Activated CD4-positive, CD25-positive, alpha-beta regulatory T cell treated with anti-CD3 and anti-CD28 coated beads, Interleukin-2, amount 50 U/mL, for 16 hours (primary cell): Measurements from ENCODE around the gene USP12.

ENCODE experiments used
- DNase-seq: peaks from one replicate; pipeline ENCODE4 v3.0.0-alpha.2; 2020; ENCODE audit warnings: low read depth, low spot score

The USP12 gene

GRCh38 chr13:27037171-27037570, 134.4 kb downstream of the USP12 start:
- no peak for DNase-seq

DNA sequence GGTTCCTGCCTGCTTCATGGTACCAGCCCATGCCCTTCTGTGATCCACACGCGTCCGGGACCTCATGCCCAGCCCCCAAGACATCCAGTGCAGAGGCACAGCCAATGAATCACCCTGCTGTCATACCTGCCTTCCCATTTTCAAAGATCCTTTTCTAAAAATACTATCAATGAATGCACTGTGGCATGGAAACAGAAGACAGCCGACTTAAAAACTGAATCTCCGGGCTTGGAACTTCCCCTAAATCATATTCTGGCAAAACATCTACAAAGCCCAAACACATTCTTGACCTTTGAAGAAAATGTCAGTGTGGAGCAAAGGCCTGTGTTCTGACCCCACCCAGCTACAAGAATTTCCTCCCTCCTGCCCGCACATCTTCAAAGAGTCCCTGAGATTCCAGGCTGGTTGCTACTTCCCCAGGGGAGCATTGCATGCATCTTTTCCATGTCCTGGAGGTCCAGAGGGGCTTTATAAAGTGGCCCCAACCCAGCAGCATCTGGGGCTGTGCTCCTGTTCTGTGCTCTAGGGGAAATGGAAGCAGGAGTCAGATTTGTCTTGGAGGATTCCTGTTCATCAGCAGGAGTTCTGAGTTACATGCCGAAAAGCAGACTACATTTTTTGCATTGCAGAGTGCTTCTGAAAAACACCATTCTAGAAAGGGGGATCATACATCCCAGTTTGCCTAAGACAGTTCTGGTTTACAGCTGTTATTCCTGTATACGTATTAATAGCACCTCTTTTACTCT, 135.2 kb downstream of the USP12 start:
- no peak for DNase-seq

DNA sequence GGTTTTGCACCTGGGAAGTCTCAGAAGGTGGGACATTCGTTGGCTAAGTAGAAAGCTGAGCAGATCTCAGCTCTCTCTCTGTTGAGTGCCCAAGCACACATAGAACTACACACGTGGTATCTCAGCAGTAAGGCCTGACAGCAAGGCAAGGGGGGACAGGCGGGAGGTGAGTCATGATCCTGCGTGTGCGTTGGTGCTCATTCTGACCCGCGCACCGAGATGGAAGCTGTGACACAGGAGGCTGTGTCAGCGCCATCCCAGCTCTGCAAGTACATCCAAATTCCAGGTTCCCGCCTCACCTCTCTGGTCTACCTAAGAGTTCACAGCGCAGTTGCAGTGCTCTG, 135.7 kb downstream of the USP12 start:
- no peak for DNase-seq

GRCh38 chr13:27034678-27035111, 136.9 kb downstream of the USP12 start:
- no peak for DNase-seq

DNA sequence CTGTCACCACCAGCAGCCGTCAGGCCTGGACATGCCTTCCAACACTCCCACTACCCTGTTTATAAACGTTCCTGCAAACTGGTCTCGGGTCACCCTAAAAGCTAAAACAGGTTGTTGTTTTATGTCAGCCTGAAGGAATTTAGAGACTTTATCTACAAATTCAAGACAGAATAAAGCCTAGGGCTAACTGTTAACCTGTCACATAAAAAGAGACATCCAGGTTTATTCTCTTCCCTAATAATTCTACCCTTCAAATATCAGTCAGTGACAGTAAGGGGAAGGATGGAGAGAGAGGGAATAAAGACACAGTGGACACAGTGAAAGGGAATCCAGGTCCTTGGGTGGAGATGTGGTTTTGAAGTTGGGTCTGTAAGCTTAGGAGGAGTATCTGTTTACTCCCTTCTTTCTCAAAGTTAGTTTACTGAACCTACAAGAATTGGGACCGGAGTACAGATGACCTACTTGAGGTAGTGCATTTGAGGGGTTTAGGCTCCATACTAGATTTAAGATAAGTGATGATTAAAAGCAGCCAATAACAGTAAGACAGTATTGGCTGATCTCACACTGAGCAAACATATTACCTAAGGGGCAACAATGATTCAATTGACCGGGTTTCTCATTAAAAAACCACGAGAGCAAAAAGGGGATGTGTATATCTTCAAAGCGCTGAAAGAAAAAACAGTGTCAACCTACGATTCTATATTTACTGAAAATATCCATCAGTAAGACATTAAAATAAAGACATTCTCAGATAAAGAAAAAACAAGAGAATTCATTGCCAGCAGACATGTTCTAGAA, 142.7 kb downstream of the USP12 start:
- DNase-seq: no peak

DNA sequence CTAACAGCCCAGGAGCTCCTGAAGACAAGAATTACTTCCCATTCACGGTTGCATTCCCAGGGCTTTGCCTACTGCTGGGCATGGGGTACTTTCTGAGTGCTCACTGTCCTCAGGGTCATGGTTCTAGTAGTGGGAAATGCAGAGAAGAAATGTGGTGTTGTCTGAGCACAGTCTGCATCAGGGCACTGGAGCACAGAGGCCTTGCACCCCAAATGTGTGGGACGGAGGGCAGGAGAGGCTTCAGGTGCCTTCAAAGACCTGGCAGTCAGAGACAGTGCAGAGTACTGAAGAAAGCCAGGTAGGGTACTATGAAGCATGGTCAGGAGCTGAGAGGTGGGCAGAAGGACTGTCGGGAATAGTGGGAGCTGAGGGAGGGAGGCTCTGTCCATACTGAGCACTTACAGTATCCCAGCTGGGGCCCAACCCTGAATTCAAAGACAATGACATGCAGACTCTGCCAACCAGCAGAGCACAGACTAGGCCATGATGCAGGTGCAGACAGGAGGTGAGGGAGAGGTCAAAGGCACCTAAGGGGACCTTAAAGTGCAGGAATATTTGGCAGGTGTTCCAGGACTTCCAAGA, 144.4 kb downstream of the USP12 start:
- DNase-seq: no peak

GRCh38 chr13:27026396-27026795, 145.2 kb downstream of the USP12 start:
- DNase-seq: no peak

- DNase-seq: no peak
These were observed 146.7 kb downstream of the USP12 start for GRCh38 chr13:27024776-27025492.

DNA sequence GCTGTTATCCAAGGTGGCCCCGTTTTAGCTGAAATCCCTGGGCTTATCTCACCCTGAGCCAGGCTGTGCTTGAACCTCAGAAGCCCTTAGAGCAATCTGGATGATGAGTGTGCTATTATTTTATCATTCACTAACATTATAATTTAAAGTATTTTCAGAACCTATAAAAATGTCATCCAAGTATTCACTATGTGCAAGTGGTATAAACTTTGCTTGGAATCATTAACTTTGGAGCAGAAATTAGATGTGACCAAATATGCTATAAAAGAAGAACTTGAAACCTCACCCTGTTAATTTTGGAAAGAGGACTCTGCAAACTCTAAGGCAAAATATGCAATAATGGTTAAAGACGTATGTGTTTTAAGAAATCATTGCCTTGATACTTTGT, 147.5 kb downstream of the USP12 start:
- no peak for DNase-seq

DNA sequence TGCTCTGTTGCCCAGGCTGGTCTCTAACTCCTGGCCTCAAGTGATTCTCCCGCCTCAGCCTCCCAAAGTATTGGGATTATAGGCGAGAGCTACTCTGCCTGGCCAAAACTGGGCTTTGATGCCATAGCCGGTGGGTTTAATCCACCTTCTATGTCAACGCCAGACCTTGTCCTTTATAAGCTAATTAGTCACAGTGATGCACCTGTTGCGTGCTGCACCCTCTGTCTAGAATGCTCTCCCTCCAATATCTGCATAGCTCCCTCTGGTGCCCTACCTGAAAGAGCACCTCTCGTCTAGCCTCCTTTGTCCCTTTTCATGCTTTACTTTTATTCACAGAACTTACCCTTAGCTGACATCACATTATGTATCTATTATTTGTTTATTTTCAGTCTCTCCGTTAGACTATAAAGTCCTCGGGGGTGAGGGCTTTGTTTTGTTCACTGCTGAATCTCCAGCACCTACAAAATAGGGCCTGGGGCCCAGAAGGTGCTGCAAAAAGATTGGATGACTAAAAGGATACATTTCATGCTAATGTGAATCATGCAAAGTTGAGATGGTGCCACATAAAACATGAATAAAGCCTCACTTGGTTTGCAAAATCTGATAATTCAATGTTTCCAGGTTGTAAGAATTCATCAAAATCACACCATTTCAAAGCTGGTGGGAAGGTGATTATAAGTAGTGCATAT, 148.1 kb downstream of the USP12 start:
- DNase-seq: no peak

DNA sequence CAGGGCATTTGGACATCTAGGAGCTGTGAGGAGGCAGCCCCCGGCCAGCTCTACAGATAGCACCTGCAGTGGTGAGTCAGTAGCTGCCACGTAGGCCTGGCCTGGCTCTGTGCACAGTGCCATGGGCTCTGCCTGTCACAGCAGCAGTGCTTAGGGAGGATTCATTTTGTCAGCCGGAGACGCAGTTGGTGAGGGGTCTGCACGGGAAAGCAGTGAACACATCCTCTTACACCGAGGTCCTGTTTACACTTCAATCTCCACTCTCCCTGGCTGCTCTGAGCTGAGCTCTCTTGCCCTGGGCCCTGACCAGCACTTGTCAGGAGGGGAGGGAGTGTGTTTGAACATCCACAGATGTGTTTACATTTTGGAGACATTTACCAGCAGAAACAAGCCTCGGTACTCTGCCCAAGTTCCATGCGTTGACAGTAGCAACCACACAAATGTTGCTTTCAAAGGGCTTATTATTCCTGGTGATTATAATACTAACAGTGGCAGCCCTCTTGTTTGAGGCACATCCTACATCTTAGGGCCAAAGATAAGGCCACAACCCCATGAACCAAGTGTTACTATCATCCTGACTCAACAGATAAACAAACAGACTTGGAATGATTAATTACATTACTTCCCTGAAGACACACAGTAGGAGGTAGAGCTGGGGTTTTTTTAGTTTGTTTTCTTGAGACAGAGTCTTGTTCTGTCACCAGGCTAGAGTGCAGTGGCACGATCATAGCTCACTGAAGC, 148.9 kb downstream of the USP12 start:
- DNase-seq: no peak

- DNase-seq: no peak
These were observed 151.2 kb downstream of the USP12 start for GRCh38 chr13:27020415-27020814.

DNA sequence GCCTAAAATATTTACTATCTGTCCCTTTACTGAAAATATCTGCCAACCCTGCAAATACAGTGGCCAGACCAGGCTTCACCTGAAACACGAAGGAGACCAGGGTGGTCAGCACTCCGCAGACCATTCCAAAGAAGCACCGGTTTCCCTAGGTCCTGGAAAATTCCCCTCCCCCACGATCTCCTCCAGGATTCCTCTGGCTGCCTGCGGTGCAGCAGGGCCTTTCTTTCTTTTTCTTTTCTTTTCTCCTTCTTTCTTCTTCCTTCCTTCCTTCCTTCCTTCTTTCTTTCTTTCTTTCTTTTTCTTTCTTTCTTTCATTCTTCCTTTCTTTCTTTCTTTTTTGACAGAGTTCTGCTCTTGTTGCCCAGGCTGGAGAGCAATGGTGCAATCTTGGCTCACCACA, 152.7 kb downstream of the USP12 start:
- DNase-seq: no peak

DNA sequence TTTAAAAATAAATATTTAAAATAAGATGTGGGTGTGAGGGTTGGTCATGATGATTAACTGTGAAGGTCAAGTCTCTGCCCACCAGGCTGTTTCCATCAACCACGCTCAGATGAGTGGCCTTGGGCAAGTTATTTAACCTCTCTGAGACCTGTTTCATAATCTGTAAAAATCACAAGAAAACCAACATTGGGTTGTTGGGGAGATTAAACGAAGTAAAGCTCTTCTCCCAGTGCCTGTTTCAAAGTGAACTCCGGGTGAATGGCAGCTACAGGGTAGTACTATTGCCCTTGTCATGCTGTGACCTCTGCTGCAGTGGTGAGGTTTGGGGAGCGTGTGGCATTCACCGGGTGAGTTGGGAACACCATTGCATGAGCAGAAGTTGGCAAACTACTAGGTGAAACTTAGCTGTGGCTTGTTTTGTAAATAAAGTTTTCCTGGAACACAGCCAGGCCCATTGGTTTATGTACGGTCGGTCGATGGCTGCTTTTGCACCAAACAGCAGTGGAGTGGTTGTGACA, 153.2 kb downstream of the USP12 start:
- DNase-seq: no peak

DNA sequence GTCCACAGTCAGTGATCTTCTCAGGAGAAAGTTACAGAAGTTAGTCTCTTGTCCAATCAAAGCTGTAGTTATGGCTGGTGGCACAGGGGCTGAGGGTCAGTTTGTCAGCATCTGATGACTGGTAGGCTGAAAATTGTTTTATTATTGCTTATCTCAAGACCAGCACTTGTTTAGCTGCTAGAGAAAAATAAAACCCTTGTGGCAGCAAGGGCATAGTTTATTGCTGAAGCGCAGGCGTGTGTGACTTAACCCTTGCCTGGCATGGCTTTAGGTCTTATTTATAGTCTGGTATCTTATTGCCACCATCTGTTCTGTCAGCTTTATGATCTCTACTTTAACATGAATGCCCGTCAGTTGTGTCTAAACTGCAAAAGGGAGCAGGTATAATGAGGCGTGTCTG, 154.7 kb downstream of the USP12 start:
- no peak for DNase-seq
